Astrocyte (in vitro differentiated cells and primary cell): ENCODE results near the gene MCM3AP. TPM values are rescaled to one million over a fixed set of nuclear protein-coding genes. Genes with fewer than 3 reads are reported as not detected.

Experiments
- DNase-seq: peaks from one replicate; pipeline ENCODE4 v3.0.0-alpha.2; 2010; ENCODE audit warnings: low read depth
- FAIRE-seq: peaks from 2 replicates; lab custom pipeline; 2011; peaks lifted over from hg19 to GRCh38; lab: Jason Lieb, UNC
- H2AFZ ChIP-seq: 2 replicates; pipeline ENCODE4 v1.6.0; 2012; ENCODE audit warnings: low read depth, low read length, inconsistent platforms
- H3K27ac ChIP-seq: 2 replicates; pipeline ENCODE4 v1.5.1; 2011; ENCODE audit warnings: low read depth, low read length, inconsistent platforms
- H3K27me3 ChIP-seq: 2 replicates; pipeline ENCODE4 v1.6.0; 2011; ENCODE audit warnings: low read length, inconsistent platforms; ENCODE audit not compliant: insufficient read depth
- H3K36me3 ChIP-seq: 2 replicates; pipeline ENCODE4 v1.5.1; 2011; ENCODE audit warnings: low read length, inconsistent platforms; ENCODE audit not compliant: insufficient read depth
- H3K4me1 ChIP-seq: 2 replicates; pipeline ENCODE4 v1.5.1; 2011; ENCODE audit warnings: low read length, inconsistent platforms; ENCODE audit not compliant: insufficient read depth
- H3K4me2 ChIP-seq: 2 replicates; pipeline ENCODE4 v1.6.0; 2012; ENCODE audit warnings: low read length, inconsistent platforms
- H3K4me3 ChIP-seq: 2 replicates; pipeline ENCODE4 v1.5.1; 2011; ENCODE audit warnings: low read depth, mild to moderate bottlenecking, low read length, inconsistent platforms; ENCODE audit not compliant: insufficient read depth
- H3K79me2 ChIP-seq: 2 replicates; pipeline ENCODE4 v1.6.0; 2012; ENCODE audit warnings: mild to moderate bottlenecking, low read length, inconsistent platforms; ENCODE audit not compliant: insufficient read depth
- H3K9ac ChIP-seq: 2 replicates; pipeline ENCODE4 v1.6.0; 2012; ENCODE audit warnings: mild to moderate bottlenecking, low read length, inconsistent platforms
- H3K9me3 ChIP-seq: 2 replicates; pipeline ENCODE4 v1.5.1; 2012; ENCODE audit warnings: low read depth, mild to moderate bottlenecking, low read length, inconsistent platforms; ENCODE audit not compliant: insufficient read depth
- H4K20me1 ChIP-seq: 2 replicates; pipeline ENCODE4 v1.6.0; 2012; ENCODE audit warnings: low read length, inconsistent platforms; ENCODE audit not compliant: insufficient read depth
- H3K27ac Mint-ChIP-seq: one replicate; pipeline ENCODE4 v1.8.0; 2021; ENCODE audit warnings: mild to moderate bottlenecking, mixed read lengths; ENCODE audit not compliant: unreplicated experiment
- H3K27me3 Mint-ChIP-seq: one replicate; pipeline ENCODE4 v1.8.0; 2021; ENCODE audit warnings: low read depth, mixed read lengths; ENCODE audit not compliant: unreplicated experiment
- H3K36me3 Mint-ChIP-seq: one replicate; pipeline ENCODE4 v1.8.0; 2021; ENCODE audit warnings: low read depth, mixed read lengths; ENCODE audit not compliant: unreplicated experiment
- H3K4me1 Mint-ChIP-seq: one replicate; pipeline ENCODE4 v1.8.0; 2021; ENCODE audit warnings: low read depth, mixed read lengths; ENCODE audit not compliant: unreplicated experiment
- H3K4me3 Mint-ChIP-seq: one replicate; pipeline ENCODE4 v1.8.0; 2021; ENCODE audit warnings: mild to moderate bottlenecking, moderate library complexity, mixed read lengths; ENCODE audit not compliant: unreplicated experiment
- H3K9me3 Mint-ChIP-seq: one replicate; pipeline ENCODE4 v1.8.0; 2021; ENCODE audit warnings: mild to moderate bottlenecking, mixed read lengths; ENCODE audit not compliant: unreplicated experiment
- CTCF ChIP-seq: IDR thresholded peaks from 2 replicates; pipeline ENCODE4 v1.5.1; 2011; ENCODE audit warnings: low read depth, mild to moderate bottlenecking, inconsistent platforms, low read length, moderate library complexity; ENCODE audit not compliant: insufficient read depth
- EZH2 ChIP-seq: IDR thresholded peaks from 2 replicates; pipeline ENCODE4 v1.6.1; 2012; ENCODE audit warnings: mild to moderate bottlenecking, low read length, inconsistent platforms; ENCODE audit not compliant: insufficient read depth
- total RNA-seq: library from RNA; stranded (reverse); gene quantifications from 2 replicates; pipeline ENCODE4 v1.2.1, GENCODE V29; 2021

The MCM3AP gene
- total RNA-seq, 1 donor from 2014 or later: 84.2 TPM

GRCh38 chr21:46196733-46197132 lies 88.7 kb downstream of the MCM3AP start:
- TF ChIP-seq CTCF (no peak), EZH2 (no peak)
- no peak overlapping the region for H3K27ac ChIP-seq
- H3K4me3 Mint-ChIP-seq: no peak overlapping the region
- no peak overlapping the region for H3K9ac ChIP-seq
- H3K36me3 ChIP-seq: peaks cover 21% of the 10 kb centered on the region
- H3K27me3 ChIP-seq: no peaks in the 10 kb centered on the region
- DNase-seq (no peak), FAIRE-seq (no peak)
- no peaks in the 10 kb centered on the region for H3K9me3 Mint-ChIP-seq
- peaks cover 24% of the 10 kb centered on the region for H4K20me1 ChIP-seq
- peaks cover under 1% of the 10 kb centered on the region for H3K4me1 ChIP-seq
- H3K9me3 ChIP-seq: no peaks in the 10 kb centered on the region
- H3K27ac Mint-ChIP-seq: no peak overlapping the region
- H3K27me3 Mint-ChIP-seq: no peaks in the 10 kb centered on the region
- no peaks in the 10 kb centered on the region for H3K79me2 ChIP-seq
- no peak overlapping the region for H2AFZ ChIP-seq
- H3K4me2 ChIP-seq: no peak overlapping the region
- no peak overlapping the region for H3K4me3 ChIP-seq
- H3K36me3 Mint-ChIP-seq: peaks cover 25% of the 10 kb centered on the region
- H3K4me1 Mint-ChIP-seq: no peaks in the 10 kb centered on the region

- no peaks in the 10 kb centered on the region for H3K27me3 Mint-ChIP-seq
These were observed 89.7 kb downstream of the MCM3AP start for GRCh38 chr21:46195595-46196195.

More at GRCh38 chr21:46195595-46196195, 89.7 kb downstream of the MCM3AP start:
- peaks cover 31% of the 10 kb centered on the region for H3K36me3 Mint-ChIP-seq
- Histone ChIP-seq H4K20me1 (peaks cover 33% of the 10 kb centered on the region), H3K4me1 (peaks cover 11% of the 10 kb centered on the region), H3K27me3 (no peaks in the 10 kb centered on the region), H3K9me3 (no peaks in the 10 kb centered on the region), H3K27ac (no peak overlapping the region), H3K79me2 (no peaks in the 10 kb centered on the region), H3K36me3 (peaks cover 21% of the 10 kb centered on the region), H2AFZ (no peak overlapping the region), H3K9ac (no peak overlapping the region), H3K4me3 (no peak overlapping the region), H3K4me2 (no peak overlapping the region)
- TF ChIP-seq EZH2: no peak
- no peak for TF ChIP-seq CTCF
- H3K4me3 Mint-ChIP-seq: no peak overlapping the region
- no peaks in the 10 kb centered on the region for H3K9me3 Mint-ChIP-seq
- no peak overlapping the region for H3K27ac Mint-ChIP-seq
- peaks cover 9% of the 10 kb centered on the region for H3K4me1 Mint-ChIP-seq
- DNase-seq (no peak), FAIRE-seq (no peak)
